GM21526 (cell line): ENCODE results near the gene LARP1.
"Not testable (repeated sequence)": the region's sequence is repeated elsewhere in the genome, so short reads cannot be mapped to it uniquely, and the experiment has no call there.

Source experiments
- ATAC-seq: cut with Tn5 transposase; IDR thresholded peaks from one replicate; pipeline ENCODE4 v1.9.1; 2021; ENCODE audit warnings: moderate library complexity; ENCODE audit not compliant: unreplicated experiment, low FRiP score

The LARP1 gene

GRCh38 chr5:154755361-154756008 lies at the start of gene LARP1:
LARP1 (plus strand) TSS chr5:154755377; CDS start chr5:154755758, 381 bp downstream.
- ATAC-seq, result no peak

- ATAC-seq, result no peak
These were observed 48.8 kb upstream of the LARP1 start for GRCh38 chr5:154706416-154706815.

- ATAC-seq, result no peak
These were observed 47.5 kb upstream of the LARP1 start for GRCh38 chr5:154707641-154708040.

GRCh38 chr5:154708207-154708606 lies 47.0 kb upstream of the LARP1 start:
- ATAC-seq, result no peak

GRCh38 chr5:154708846-154709245 lies 46.3 kb upstream of the LARP1 start:
- ATAC-seq, result no peak

GRCh38 chr5:154709368-154710305 lies 45.5 kb upstream of the LARP1 start:
- no peak for ATAC-seq

- no peak for ATAC-seq
These were observed 42.4 kb upstream of the LARP1 start for GRCh38 chr5:154712518-154713437.

GRCh38 chr5:154713615-154714125 lies 41.5 kb upstream of the LARP1 start:
- ATAC-seq, result no peak

GRCh38 chr5:154714266-154714986 lies 40.8 kb upstream of the LARP1 start:
- no peak for ATAC-seq

GRCh38 chr5:154721481-154722058 lies 33.6 kb upstream of the LARP1 start:
- ATAC-seq, result no peak

GRCh38 chr5:154722097-154722496 lies 33.1 kb upstream of the LARP1 start:
- ATAC-seq, result no peak

- no peak for ATAC-seq
These were observed 32.2 kb upstream of the LARP1 start for GRCh38 chr5:154722936-154723335.

GRCh38 chr5:154723740-154724505 lies 31.3 kb upstream of the LARP1 start:
- no peak for ATAC-seq

GRCh38 chr5:154727361-154727760 lies 27.8 kb upstream of the LARP1 start:
- no peak for ATAC-seq

- ATAC-seq, result no peak
These were observed 26.1 kb upstream of the LARP1 start for GRCh38 chr5:154728939-154729588.

GRCh38 chr5:154729613-154730012 lies 25.6 kb upstream of the LARP1 start:
- no peak for ATAC-seq

GRCh38 chr5:154730761-154731160 lies 24.4 kb upstream of the LARP1 start:
- not testable (repeated sequence) for ATAC-seq

GRCh38 chr5:154732212-154732611 lies 23.0 kb upstream of the LARP1 start:
- ATAC-seq, result no peak
